Neural progenitor cell (in vitro differentiated cells): ENCODE data around the gene ACER3.

Source experiments
- EZH2phosphoT487 ChIP-seq: fragments of 200-600 bp; sonication (generic); IDR thresholded peaks from 2 replicates; pipeline ENCODE4 v1.6.1; 2017; ENCODE audit warnings: antibody characterized with exemption
- TF ChIP-seq, protein P1 (sequence below): fragments of 200-600 bp; sonication (generic); IDR thresholded peaks from 2 replicates; pipeline ENCODE4 v1.5.1; 2017; ENCODE audit warnings: antibody characterized with exemption, mild to moderate bottlenecking

DNA sequence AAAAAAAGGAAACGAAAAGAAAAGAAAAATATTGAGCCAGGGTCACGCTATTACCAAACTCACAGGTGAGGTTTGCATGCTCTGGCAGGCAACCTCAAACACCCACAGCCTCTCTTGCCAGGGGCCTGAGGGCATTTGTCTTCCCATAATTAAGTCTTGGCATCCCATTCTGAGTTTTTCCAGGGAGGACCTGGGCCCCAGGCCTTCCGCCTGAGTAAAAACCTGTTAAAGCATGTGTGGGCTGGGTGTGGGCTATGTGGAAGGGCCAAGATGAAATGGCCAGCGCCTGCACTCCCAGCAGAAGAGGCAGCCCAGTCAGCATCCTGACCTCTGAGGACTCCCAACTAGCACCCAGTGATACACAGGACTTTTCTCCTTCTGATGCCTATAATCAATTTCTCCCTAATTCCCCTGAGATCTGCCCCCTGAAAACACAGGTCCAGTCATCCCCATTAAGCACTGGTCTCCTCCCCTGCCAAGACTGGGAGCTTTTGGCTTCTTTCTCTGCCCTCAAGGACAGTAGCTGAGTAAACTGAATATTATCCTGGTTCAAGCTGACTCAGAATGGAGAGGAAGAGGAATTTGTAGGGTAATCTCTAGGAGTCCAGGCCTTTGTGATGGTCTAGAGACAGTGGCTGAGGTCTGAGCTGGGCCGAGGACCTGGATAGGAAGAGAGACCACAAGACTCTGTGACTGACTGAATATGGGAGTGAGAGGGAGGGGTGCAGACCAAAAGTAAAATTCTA is 35.6 kb upstream of the ACER3 start:
- TF ChIP-seq, protein P1, sequence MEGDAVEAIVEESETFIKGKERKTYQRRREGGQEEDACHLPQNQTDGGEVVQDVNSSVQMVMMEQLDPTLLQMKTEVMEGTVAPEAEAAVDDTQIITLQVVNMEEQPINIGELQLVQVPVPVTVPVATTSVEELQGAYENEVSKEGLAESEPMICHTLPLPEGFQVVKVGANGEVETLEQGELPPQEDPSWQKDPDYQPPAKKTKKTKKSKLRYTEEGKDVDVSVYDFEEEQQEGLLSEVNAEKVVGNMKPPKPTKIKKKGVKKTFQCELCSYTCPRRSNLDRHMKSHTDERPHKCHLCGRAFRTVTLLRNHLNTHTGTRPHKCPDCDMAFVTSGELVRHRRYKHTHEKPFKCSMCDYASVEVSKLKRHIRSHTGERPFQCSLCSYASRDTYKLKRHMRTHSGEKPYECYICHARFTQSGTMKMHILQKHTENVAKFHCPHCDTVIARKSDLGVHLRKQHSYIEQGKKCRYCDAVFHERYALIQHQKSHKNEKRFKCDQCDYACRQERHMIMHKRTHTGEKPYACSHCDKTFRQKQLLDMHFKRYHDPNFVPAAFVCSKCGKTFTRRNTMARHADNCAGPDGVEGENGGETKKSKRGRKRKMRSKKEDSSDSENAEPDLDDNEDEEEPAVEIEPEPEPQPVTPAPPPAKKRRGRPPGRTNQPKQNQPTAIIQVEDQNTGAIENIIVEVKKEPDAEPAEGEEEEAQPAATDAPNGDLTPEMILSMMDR: no peak
- TF ChIP-seq EZH2phosphoT487: no peak
